Measurements from ENCODE around the gene ANKRD66. TPM values are rescaled to one million over a fixed set of nuclear protein-coding genes. Genes with fewer than 3 reads are reported as not detected.

ANKRD66 gene
- total RNA-seq (0.05 TPM), polyA plus RNA-seq (0.09 TPM)
- long read RNA-seq, donor 1: 0 reads
- long read RNA-seq, donor 2: 0 reads
- long read RNA-seq, donor 3: 0 reads
- long read RNA-seq, donor 4: 0 reads
- long read RNA-seq, donor 5: 0 reads
- long read RNA-seq, donor 6: 0 reads
- long read RNA-seq, donor 7: 0 reads
- long read RNA-seq, donor 8: 0 reads
- long read RNA-seq, donor 9: 0 reads
- long read RNA-seq, donor 10: 0 reads

DNA sequence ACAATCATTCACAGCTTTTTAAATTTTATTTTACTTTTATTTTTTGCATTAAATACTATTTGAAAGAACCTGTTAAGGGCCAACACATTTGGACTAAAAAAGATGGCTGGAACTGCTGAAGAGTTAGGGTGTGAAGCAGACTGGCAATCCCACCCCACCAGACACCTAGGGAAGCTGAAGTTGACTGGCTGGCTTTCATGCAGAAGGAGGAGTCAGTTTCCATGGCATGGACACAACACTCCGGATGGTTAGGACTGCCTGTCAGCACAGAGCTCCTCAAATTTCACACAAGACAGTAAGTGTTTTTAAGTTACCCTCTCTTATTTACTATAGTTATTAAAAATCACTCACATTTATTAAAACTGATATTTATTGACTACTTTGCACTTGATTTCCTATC, at the start of gene ANKRD66:
ANKRD66 (plus strand) TSS at position 238 of the 400 bp plus-strand sequence. CDS start 5,016 bp downstream, outside the sequence.
- DNase-seq (ENCODE audit: low read depth in 6 of 9, low spot score in 9 of 9): no peak
- H3K4me1 ChIP-seq (ENCODE audit: control insufficient read depth in 2 of 2, insufficient read depth in 2 of 2, low read length in 2 of 2): no peaks in the 10 kb centered on the region
- no peaks in the 10 kb centered on the region for H3K36me3 ChIP-seq (ENCODE audit: control insufficient read depth in 2 of 2, insufficient read depth in 2 of 2, low read length in 1 of 2)
- H3K9me3 ChIP-seq (ENCODE audit: control insufficient read depth in 2 of 2, insufficient read depth in 1 of 2, low read length in 1 of 2): peaks cover 0 to 3% of the 10 kb centered on the region in 2 donors
- WGBS: 94% methylated on average over 1 of the region's 1 CpG
- H3K4me3 ChIP-seq (ENCODE audit: low read length in 2 of 2): no peak within 1 kb of the TSS
- H3K27ac ChIP-seq (ENCODE audit: low read depth in 1 of 2, low read length in 1 of 2): no peak within 1 kb of the TSS
- H3K27me3 ChIP-seq (ENCODE audit: control insufficient read depth in 2 of 2, insufficient read depth in 1 of 2, low read length in 1 of 2): no peaks in the 10 kb centered on the region

DNA sequence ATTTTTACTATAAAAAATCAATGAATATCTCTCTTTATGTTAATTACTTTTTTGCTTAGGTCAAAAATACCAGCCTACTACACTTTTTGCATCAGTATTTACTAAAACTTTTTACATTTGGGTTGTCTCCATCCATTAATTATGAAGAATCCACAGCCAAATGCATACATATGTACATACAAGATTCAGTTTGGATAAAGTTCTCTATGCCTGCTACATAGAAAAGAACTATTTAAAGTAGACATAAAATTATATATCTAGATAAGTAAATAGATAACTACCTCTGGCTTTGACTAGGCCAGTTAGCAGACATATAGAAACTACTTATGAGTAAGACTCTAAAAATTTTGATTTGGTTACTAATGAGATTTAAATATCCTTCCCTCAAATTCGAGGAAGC, 46.8 kb upstream of the ANKRD66 start:
- H3K4me1 ChIP-seq (ENCODE audit: control insufficient read depth in 2 of 2, insufficient read depth in 2 of 2, low read length in 2 of 2): no peaks in the 10 kb centered on the region
- H3K27me3 ChIP-seq (ENCODE audit: control insufficient read depth in 2 of 2, insufficient read depth in 1 of 2, low read length in 1 of 2): no peaks in the 10 kb centered on the region
- no peak for DNase-seq (ENCODE audit: low read depth in 6 of 9, low spot score in 9 of 9)
- no peaks in the 10 kb centered on the region for H3K36me3 ChIP-seq (ENCODE audit: control insufficient read depth in 2 of 2, insufficient read depth in 2 of 2, low read length in 1 of 2)
- H3K9me3 ChIP-seq (ENCODE audit: control insufficient read depth in 2 of 2, insufficient read depth in 1 of 2, low read length in 1 of 2): no peaks in the 10 kb centered on the region
- WGBS: 86% methylated on average over 1 of the region's 1 CpG
- H3K27ac ChIP-seq (ENCODE audit: low read depth in 1 of 2, low read length in 1 of 2): no peak overlapping the region
- H3K4me3 ChIP-seq (ENCODE audit: low read length in 2 of 2): no peak overlapping the region

DNA sequence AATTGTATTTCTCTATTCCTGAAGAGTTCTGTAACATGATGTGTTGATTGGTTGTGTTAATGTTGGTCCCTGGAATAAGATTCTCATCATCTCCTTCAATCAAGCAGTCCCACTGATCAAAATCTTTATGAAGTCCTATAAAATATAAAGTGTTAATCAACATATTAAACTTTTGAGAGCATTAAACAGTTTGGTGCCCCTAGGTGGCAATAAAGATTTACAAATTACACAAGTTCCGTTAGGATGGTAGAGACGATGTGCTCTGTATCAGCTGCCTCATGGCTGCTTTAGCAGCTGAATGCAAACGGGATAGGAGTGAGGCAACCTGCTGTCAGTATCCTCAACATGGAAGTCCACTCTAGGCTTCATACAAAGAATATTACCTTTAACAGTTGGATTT, 42.2 kb upstream of the ANKRD66 start:
- no peak overlapping the region for H3K27ac ChIP-seq (ENCODE audit: low read depth in 1 of 2, low read length in 1 of 2)
- no peaks in the 10 kb centered on the region for H3K36me3 ChIP-seq (ENCODE audit: control insufficient read depth in 2 of 2, insufficient read depth in 2 of 2, low read length in 1 of 2)
- no peaks in the 10 kb centered on the region for H3K4me1 ChIP-seq (ENCODE audit: control insufficient read depth in 2 of 2, insufficient read depth in 2 of 2, low read length in 2 of 2)
- WGBS: 5% methylated on average over 3 of the region's 3 CpGs
- H3K4me3 ChIP-seq (ENCODE audit: low read length in 2 of 2): no peak overlapping the region
- no peaks in the 10 kb centered on the region for H3K27me3 ChIP-seq (ENCODE audit: control insufficient read depth in 2 of 2, insufficient read depth in 1 of 2, low read length in 1 of 2)
- H3K9me3 ChIP-seq (ENCODE audit: control insufficient read depth in 2 of 2, insufficient read depth in 1 of 2, low read length in 1 of 2): no peaks in the 10 kb centered on the region
- DNase-seq (ENCODE audit: low read depth in 6 of 9, low spot score in 9 of 9): peak in 3 of 9 donors; percentile 0 to 15 (median 0)

DNA sequence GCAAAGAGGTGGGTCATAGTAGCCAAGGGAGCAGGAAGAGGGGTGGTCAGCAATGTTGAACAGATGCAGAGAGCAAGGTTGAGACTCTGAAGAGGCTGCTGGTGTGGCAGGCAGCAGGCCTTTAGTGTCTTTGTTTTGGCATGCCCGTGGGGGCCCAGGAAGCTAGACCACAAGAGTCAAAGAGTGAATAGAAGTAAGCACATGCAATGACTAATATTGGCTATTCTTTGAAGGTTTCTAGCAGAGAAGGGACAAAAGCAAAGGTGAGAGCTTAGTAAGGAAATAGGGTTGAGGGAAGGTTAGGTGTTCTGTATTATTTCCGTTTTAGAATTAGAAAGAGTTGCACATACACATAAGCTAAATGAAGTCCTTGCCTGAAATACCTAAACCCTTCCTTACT, 40.3 kb upstream of the ANKRD66 start:
- WGBS: 87% methylated on average over 2 of the region's 2 CpGs
- DNase-seq (ENCODE audit: low read depth in 6 of 9, low spot score in 9 of 9): no peak
- H3K27ac ChIP-seq (ENCODE audit: low read depth in 1 of 2, low read length in 1 of 2): no peak overlapping the region

DNA sequence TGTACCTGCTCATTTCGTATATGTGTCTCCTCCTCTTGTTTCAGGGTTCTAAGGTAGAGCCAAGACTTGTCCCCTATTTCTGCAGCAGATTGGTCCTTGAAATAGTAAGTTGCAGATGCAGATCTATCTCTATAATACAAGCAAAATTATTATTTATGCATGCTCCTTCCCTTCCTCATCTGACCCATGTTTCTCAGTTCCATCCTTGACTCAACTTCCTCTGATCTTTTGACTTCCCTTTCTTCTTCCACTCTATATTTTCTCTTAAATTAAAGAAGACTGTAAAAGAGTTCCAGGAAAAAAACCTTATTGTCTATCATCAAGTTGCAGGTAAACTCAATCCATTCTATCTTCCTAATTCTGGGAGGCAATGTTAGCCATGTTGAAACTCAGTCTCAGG, 35.2 kb upstream of the ANKRD66 start:
- Histone ChIP-seq H3K4me1 (ENCODE audit: control insufficient read depth in 2 of 2, insufficient read depth in 2 of 2, low read length in 2 of 2) (no peaks in the 10 kb centered on the region), H3K27ac (ENCODE audit: low read depth in 1 of 2, low read length in 1 of 2) (no peak overlapping the region), H3K27me3 (ENCODE audit: control insufficient read depth in 2 of 2, insufficient read depth in 1 of 2, low read length in 1 of 2) (no peaks in the 10 kb centered on the region), H3K4me3 (ENCODE audit: low read length in 2 of 2) (no peak overlapping the region), H3K9me3 (ENCODE audit: control insufficient read depth in 2 of 2, insufficient read depth in 1 of 2, low read length in 1 of 2) (no peaks in the 10 kb centered on the region), H3K36me3 (ENCODE audit: control insufficient read depth in 2 of 2, insufficient read depth in 2 of 2, low read length in 1 of 2) (no peaks in the 10 kb centered on the region)
- no peak for DNase-seq (ENCODE audit: low read depth in 6 of 9, low spot score in 9 of 9)
- WGBS: 98% methylated on average over 1 of the region's 1 CpG

More for the DNA sequence above, 40.3 kb upstream of the ANKRD66 start:
- no peaks in the 10 kb centered on the region for H3K27me3 ChIP-seq (ENCODE audit: control insufficient read depth in 2 of 2, insufficient read depth in 1 of 2, low read length in 1 of 2)
- no peaks in the 10 kb centered on the region for H3K9me3 ChIP-seq (ENCODE audit: control insufficient read depth in 2 of 2, insufficient read depth in 1 of 2, low read length in 1 of 2)
- no peaks in the 10 kb centered on the region for H3K4me1 ChIP-seq (ENCODE audit: control insufficient read depth in 2 of 2, insufficient read depth in 2 of 2, low read length in 2 of 2)
- no peaks in the 10 kb centered on the region for H3K36me3 ChIP-seq (ENCODE audit: control insufficient read depth in 2 of 2, insufficient read depth in 2 of 2, low read length in 1 of 2)
- no peak overlapping the region for H3K4me3 ChIP-seq (ENCODE audit: low read length in 2 of 2)

DNA sequence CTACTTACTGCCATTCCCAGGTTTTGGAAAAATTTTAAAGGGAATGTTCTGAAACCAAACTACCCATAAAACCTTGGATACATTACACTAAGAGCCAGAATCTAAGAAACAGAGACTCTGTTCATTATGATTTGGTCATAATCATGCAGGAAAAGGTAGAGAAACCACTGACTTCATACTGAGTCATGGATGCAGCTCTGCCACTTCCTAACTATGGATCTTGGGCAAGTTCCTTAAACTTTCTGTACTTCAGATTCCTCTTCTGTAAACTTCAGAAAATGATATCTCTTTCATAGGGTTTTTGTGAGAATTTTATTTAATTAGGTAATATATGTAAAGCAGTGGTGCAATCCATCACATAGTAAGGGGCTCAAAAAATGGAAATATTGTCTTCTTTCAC, 31.6 kb upstream of the ANKRD66 start:
- no peaks in the 10 kb centered on the region for H3K4me1 ChIP-seq (ENCODE audit: control insufficient read depth in 2 of 2, insufficient read depth in 2 of 2, low read length in 2 of 2)
- H3K9me3 ChIP-seq (ENCODE audit: control insufficient read depth in 2 of 2, insufficient read depth in 1 of 2, low read length in 1 of 2): no peaks in the 10 kb centered on the region
- DNase-seq (ENCODE audit: low read depth in 6 of 9, low spot score in 9 of 9): no peak
- H3K27ac ChIP-seq (ENCODE audit: low read depth in 1 of 2, low read length in 1 of 2): no peak overlapping the region
- no peaks in the 10 kb centered on the region for H3K27me3 ChIP-seq (ENCODE audit: control insufficient read depth in 2 of 2, insufficient read depth in 1 of 2, low read length in 1 of 2)
- no peaks in the 10 kb centered on the region for H3K36me3 ChIP-seq (ENCODE audit: control insufficient read depth in 2 of 2, insufficient read depth in 2 of 2, low read length in 1 of 2)
- no peak overlapping the region for H3K4me3 ChIP-seq (ENCODE audit: low read length in 2 of 2)

DNA sequence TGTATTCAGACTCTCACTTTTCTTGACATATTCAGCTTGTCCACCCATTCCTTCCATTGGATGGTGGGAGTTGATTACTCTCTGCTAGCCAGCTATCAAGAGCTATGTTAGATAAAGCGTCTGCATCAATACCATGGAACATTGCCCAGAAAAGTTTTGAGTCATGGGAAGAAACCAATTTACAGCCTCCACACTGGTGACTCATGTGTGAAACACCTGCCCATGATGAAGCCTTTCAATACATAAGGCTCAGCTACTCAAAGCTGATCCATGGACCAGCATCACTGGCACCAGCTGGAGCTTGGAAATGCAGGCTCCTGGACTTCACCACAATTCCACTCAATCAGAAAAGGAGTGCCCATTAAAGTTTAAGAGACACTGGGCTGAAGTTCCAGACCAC, 27.6 kb upstream of the ANKRD66 start:
- Histone ChIP-seq H3K36me3 (ENCODE audit: control insufficient read depth in 2 of 2, insufficient read depth in 2 of 2, low read length in 1 of 2) (no peaks in the 10 kb centered on the region), H3K4me1 (ENCODE audit: control insufficient read depth in 2 of 2, insufficient read depth in 2 of 2, low read length in 2 of 2) (no peaks in the 10 kb centered on the region), H3K9me3 (ENCODE audit: control insufficient read depth in 2 of 2, insufficient read depth in 1 of 2, low read length in 1 of 2) (no peaks in the 10 kb centered on the region), H3K4me3 (ENCODE audit: low read length in 2 of 2) (no peak overlapping the region), H3K27ac (ENCODE audit: low read depth in 1 of 2, low read length in 1 of 2) (no peak overlapping the region), H3K27me3 (ENCODE audit: control insufficient read depth in 2 of 2, insufficient read depth in 1 of 2, low read length in 1 of 2) (no peaks in the 10 kb centered on the region)
- DNase-seq (ENCODE audit: low read depth in 6 of 9, low spot score in 9 of 9): no peak
- WGBS: 94% methylated on average over 1 of the region's 1 CpG

DNA sequence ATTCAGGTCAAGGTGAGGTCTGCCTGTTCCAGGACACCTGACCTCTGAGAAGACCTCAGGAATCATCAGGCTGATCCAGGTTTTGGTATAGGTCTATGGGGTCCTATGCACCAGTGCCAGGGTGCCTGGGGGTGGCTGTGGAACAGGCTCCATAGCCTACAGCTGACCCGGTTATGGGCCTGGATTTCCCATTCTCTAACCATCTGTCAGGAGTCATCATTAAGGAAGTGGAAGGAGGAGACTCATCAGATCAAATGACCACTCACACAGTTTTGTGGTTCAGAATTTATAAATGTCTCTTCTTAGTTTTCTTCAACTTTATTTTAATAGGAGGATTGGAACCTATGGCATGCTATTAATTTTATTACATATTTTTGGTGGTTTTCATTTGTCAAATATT, 26.3 kb upstream of the ANKRD66 start:
- no peaks in the 10 kb centered on the region for H3K9me3 ChIP-seq (ENCODE audit: control insufficient read depth in 2 of 2, insufficient read depth in 1 of 2, low read length in 1 of 2)
- H3K27ac ChIP-seq (ENCODE audit: low read depth in 1 of 2, low read length in 1 of 2): no peak overlapping the region
- DNase-seq (ENCODE audit: low read depth in 6 of 9, low spot score in 9 of 9): no peak
- WGBS: 92% methylated on average over 1 of the region's 1 CpG
- H3K27me3 ChIP-seq (ENCODE audit: control insufficient read depth in 2 of 2, insufficient read depth in 1 of 2, low read length in 1 of 2): no peaks in the 10 kb centered on the region
- H3K4me3 ChIP-seq (ENCODE audit: low read length in 2 of 2): no peak overlapping the region
- H3K4me1 ChIP-seq (ENCODE audit: control insufficient read depth in 2 of 2, insufficient read depth in 2 of 2, low read length in 2 of 2): no peaks in the 10 kb centered on the region
- no peaks in the 10 kb centered on the region for H3K36me3 ChIP-seq (ENCODE audit: control insufficient read depth in 2 of 2, insufficient read depth in 2 of 2, low read length in 1 of 2)

DNA sequence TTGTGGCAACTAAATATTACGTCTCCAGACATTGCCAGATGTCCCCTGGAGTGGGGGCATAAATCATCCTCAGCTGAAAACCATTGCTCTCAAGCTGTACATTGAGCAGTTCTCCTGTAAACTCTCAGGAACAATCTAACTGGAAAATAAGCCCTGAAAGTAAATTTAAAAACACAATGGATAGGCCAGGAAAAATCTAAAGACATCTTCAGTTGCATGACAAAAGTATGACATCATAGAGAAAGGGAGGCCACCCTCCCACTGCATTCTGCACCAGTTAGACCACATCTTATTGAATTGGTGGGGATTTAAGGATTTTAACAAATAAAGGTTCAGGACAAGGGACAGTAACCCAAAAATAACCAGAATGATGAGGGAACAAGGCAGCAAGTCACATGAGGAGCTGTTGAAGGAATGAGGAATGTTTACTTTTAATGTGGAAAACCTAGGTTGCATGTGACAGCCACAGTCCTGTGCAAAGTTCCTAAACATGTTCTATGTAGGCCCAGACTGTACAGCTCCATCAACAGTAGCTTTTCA, 16.9 kb upstream of the ANKRD66 start:
- Histone ChIP-seq H3K9me3 (ENCODE audit: control insufficient read depth in 2 of 2, insufficient read depth in 1 of 2, low read length in 1 of 2) (no peaks in the 10 kb centered on the region), H3K4me1 (ENCODE audit: control insufficient read depth in 2 of 2, insufficient read depth in 2 of 2, low read length in 2 of 2) (peaks cover 0 to 3% of the 10 kb centered on the region in 2 donors), H3K27me3 (ENCODE audit: control insufficient read depth in 2 of 2, insufficient read depth in 1 of 2, low read length in 1 of 2) (peaks cover 8 to 23% of the 10 kb centered on the region in 2 donors), H3K36me3 (ENCODE audit: control insufficient read depth in 2 of 2, insufficient read depth in 2 of 2, low read length in 1 of 2) (no peaks in the 10 kb centered on the region), H3K27ac (ENCODE audit: low read depth in 1 of 2, low read length in 1 of 2) (no peak overlapping the region), H3K4me3 (ENCODE audit: low read length in 2 of 2) (no peak overlapping the region)
- 93% methylated on average over 1 of the region's 1 CpG for WGBS
- DNase-seq (ENCODE audit: low read depth in 6 of 9, low spot score in 9 of 9): no peak

Measured in thymus (tissue), 14 donors.